HepG2 (cell line): ENCODE results near the gene TTLL8. TPM values are rescaled to one million over a fixed set of nuclear protein-coding genes. Genes with fewer than 3 reads are reported as not detected.

ENCODE experiments used
- ATAC-seq: fragments of 200-7000 bp; cut with Tn5 transposase; 3 replicates; pipeline ENCODE4 v1.9.1; 2020; ENCODE audit warnings: mild to moderate bottlenecking, moderate library complexity
- BruUV-seq: library from RNA; stranded (reverse); fragments of 400-500 nt; replicated peaks from 2 replicates; lab custom pipeline; 2021; lab: Mats Ljungman, UMichigan
- CTCF ChIA-PET: fragments of 300-600 bp; formaldehyde crosslinking; extraction: SDS; loops from one replicate; lab custom pipeline; 2021; ENCODE audit warnings: low total read pairs, inconsistent platforms, low intra/inter-chr PET ratio; lab: Yijun Ruan, JAX
- POLR2A ChIA-PET: fragments of 350-600 bp; sonication (Branson Sonifier 250); formaldehyde crosslinking; loops from one replicate; lab custom pipeline; 2020; ENCODE audit warnings: antibody characterized with exemption, inconsistent platforms; lab: Yijun Ruan, JAX
- DNase-seq: peaks from one replicate; pipeline ENCODE4 v3.0.0-alpha.2; 2015; ENCODE audit warnings: low spot score
- FAIRE-seq: peaks from 3 replicates; lab custom pipeline; 2011; peaks lifted over from hg19 to GRCh38; lab: Jason Lieb, UNC
- H2AFZ ChIP-seq: one replicate; pipeline ENCODE4 v1.6.1; 2011; ENCODE audit warnings: low read length, inconsistent platforms
- H3K27ac ChIP-seq: fragments of 300-600 bp; 3 replicates; pipeline ENCODE4 v1.8.0; 2011; ENCODE audit warnings: mixed run types, mild to moderate bottlenecking, mixed read lengths, low read length, inconsistent platforms; ENCODE audit not compliant: insufficient read depth; ENCODE audit errors: extremely low read length
- H3K27me3 ChIP-seq, 2 experiments: fragments of 200-600 bp in 1 of 2; 2 replicates in 1 of 2; 3 replicates in 1 of 2; pipeline versions ENCODE4 v1.6.0 to v1.8.0; 2011; ENCODE audit warnings: low read length in 2 of 2, mild to moderate bottlenecking in 2 of 2, moderate library complexity in 2 of 2, inconsistent platforms in 1 of 2; ENCODE audit not compliant: insufficient read depth in 2 of 2, control insufficient read depth in 1 of 2
- H3K36me3 ChIP-seq, 2 experiments: fragments of 200-600 bp in 1 of 2; replicated peaks in 1 of 2; 2 replicates in 1 of 2; 3 replicates in 1 of 2; pipeline versions ENCODE4 v1.5.1 to v1.8.0; 2011; ENCODE audit warnings: low read length in 2 of 2, inconsistent platforms in 1 of 2; ENCODE audit not compliant: insufficient read depth in 2 of 2, control insufficient read depth in 1 of 2
- H3K4me1 ChIP-seq: 2 replicates; pipeline ENCODE4 v1.5.1; 2012; ENCODE audit warnings: low read length, inconsistent platforms; ENCODE audit not compliant: insufficient read depth
- H3K4me2 ChIP-seq: 2 replicates; pipeline ENCODE4 v1.6.0; 2011; ENCODE audit warnings: low read depth, low read length, inconsistent platforms
- H3K4me3 ChIP-seq, 3 experiments: fragments of 200-600 bp in 1 of 3; sonication (generic), shearing (Covaris generic) in 1 of 3; replicated peaks in 1 of 3; 2 replicates each; pipeline ENCODE4 v1.5.1; 2011 to 2016; ENCODE audit warnings: low read length in 3 of 3, inconsistent platforms in 2 of 3, low read depth in 2 of 3, mild to moderate bottlenecking in 2 of 3, control low read depth in 1 of 3, mixed read lengths in 1 of 3; ENCODE audit not compliant: insufficient read depth in 1 of 3
- H3K79me2 ChIP-seq: one replicate; pipeline ENCODE4 v1.6.1; 2011; ENCODE audit warnings: low read length, inconsistent platforms; ENCODE audit not compliant: insufficient read depth
- H3K9ac ChIP-seq: 2 replicates; pipeline ENCODE4 v1.6.0; 2011; ENCODE audit warnings: mild to moderate bottlenecking, low read depth, low read length, inconsistent platforms; ENCODE audit not compliant: insufficient read depth
- H3K9me3 ChIP-seq: 2 replicates; pipeline ENCODE4 v1.5.1; 2012; ENCODE audit warnings: mild to moderate bottlenecking, low read length
- H4K20me1 ChIP-seq: 2 replicates; pipeline ENCODE4 v1.6.0; 2011; ENCODE audit warnings: inconsistent platforms, mild to moderate bottlenecking, low read length, moderate library complexity; ENCODE audit not compliant: insufficient read depth
- HDAC6 ChIP-seq: fragments of 200-600 bp; sonication (generic); IDR thresholded peaks from 2 replicates; pipeline ENCODE4 v1.7.0; 2017; ENCODE audit warnings: mild to moderate bottlenecking, antibody characterized with exemption, low read length, low read depth
- MAX ChIP-seq: IDR thresholded peaks from 2 replicates; pipeline ENCODE4 v1.6.1; 2012; ENCODE audit warnings: inconsistent platforms
- MNT ChIP-seq: fragments of 450-650 bp; IDR thresholded peaks from 2 replicates; pipeline ENCODE4 v1.6.1; 2016
- ZNF234 ChIP-seq: sonication (generic); formaldehyde crosslinking; conservative IDR thresholded peaks from 2 replicates; pipeline ENCODE4 v1.5.1; 2020; ENCODE audit warnings: mild to moderate bottlenecking, missing genetic modification reagents
- ZNF430 ChIP-seq: sonication (generic); formaldehyde crosslinking; IDR thresholded peaks from 2 replicates; pipeline ENCODE4 v1.9.0; 2021; ENCODE audit warnings: mild to moderate bottlenecking, missing genetic modification reagents
- ZNF597 ChIP-seq: sonication (generic); formaldehyde crosslinking; IDR thresholded peaks from 2 replicates; pipeline ENCODE4 v1.5.0; 2020; ENCODE audit warnings: missing genetic modification reagents
- ZNF816 ChIP-seq: sonication (generic); formaldehyde crosslinking; IDR thresholded peaks from 2 replicates; pipeline ENCODE4 v1.8.0; 2022; ENCODE audit warnings: missing genetic modification reagents, mild to moderate bottlenecking, borderline replicate concordance
- WGBS: methylation state at CpG from one replicate; pipeline ENCODE4 v1.1.6; 2017; ENCODE audit warnings: low lambda C conversion rate; 5-methylcytosine and 5-hydroxymethylcytosine counted together
- in situ Hi-C: cut with HindIII; loops from 2 replicates; pipeline ENCODE4 v1.10.0; 2017; ENCODE audit warnings: low pct_unique_long_range_greater_than_20kb; ENCODE audit not compliant: extremely low pct_ligation_motif_present
- intact Hi-C: fragments of 100-400 bp; cut with micrococcal nuclease; formaldehyde crosslinking; loops from one replicate; pipeline ENCODE4 v1.10.0; 2022; ENCODE audit not compliant: unreplicated experiment
- polyA plus RNA-seq, 8 experiments: library from polyadenylated mRNA; depleted of rRNA in 3 of 8; stranded (reverse) in 7 of 8; unstranded in 1 of 8; fragments of >200 nt; fragmentation: Illumina TruSeq in 4 of 8; extraction: Trizol in 4 of 8; gene quantifications; 2 replicates each; pipeline versions ENCODE4 v1.2.1 to v1.2.3, GENCODE V29; 2011 to 2016; ENCODE audit warnings: low read depth in 4 of 8, missing spikeins in 1 of 8, mixed read lengths in 1 of 8; ENCODE audit not compliant: insufficient read depth in 1 of 8
- total RNA-seq, 5 experiments: library from RNA; depleted of rRNA; stranded (reverse); fragments of >200 nt; fragmentation: Illumina TruSeq; extraction: Trizol; gene quantifications; 2 replicates each; pipeline ENCODE4 v1.2.3, GENCODE V29; 2016; ENCODE audit warnings: low read depth in 1 of 5
- TF ChIP-seq, protein P1 (sequence below): sonication (generic); formaldehyde crosslinking; IDR thresholded peaks from 2 replicates; pipeline ENCODE4 v1.4.0; 2020; ENCODE audit warnings: missing genetic modification reagents, borderline replicate concordance

TTLL8 gene
- total and polyA plus RNA-seq, 2 of the 13 experiments (the other 11 are each of a cell fraction or from before 2014, with no cell fraction given), result not detected

- Histone ChIP-seq H3K9ac (no peak overlapping the region), H4K20me1 (no peaks in the 10 kb centered on the region), H3K4me2 (peak overlapping the region; percentile 61), H3K79me2 (no peaks in the 10 kb centered on the region), H3K36me3 (no peaks in the 10 kb centered on the region), H3K27me3 (peaks cover 3 to 54% of the 10 kb centered on the region in 2 experiments; a peak in 4 of 5 replicates), H2AFZ (no peak overlapping the region), H3K9me3 (no peaks in the 10 kb centered on the region), H3K4me3 (peak overlapping the region in 1 of 3 experiments; percentile 40; a peak in 1 of 6 replicates), H3K27ac (no peak overlapping the region), H3K4me1 (peaks cover 16% of the 10 kb centered on the region)
- FAIRE-seq (no peak), ATAC-seq (no peak), DNase-seq (no peak)
- ChIA-PET POLR2A (no interaction called here), CTCF (no interaction called here)
- intact Hi-C loops, result no loop called here
- WGBS, result 24% methylated on average over 6 of the region's 18 CpGs
- BruUV-seq, result no TSS peak
- in situ Hi-C loops, result no loop called here
- TF ChIP-seq, protein P1, sequence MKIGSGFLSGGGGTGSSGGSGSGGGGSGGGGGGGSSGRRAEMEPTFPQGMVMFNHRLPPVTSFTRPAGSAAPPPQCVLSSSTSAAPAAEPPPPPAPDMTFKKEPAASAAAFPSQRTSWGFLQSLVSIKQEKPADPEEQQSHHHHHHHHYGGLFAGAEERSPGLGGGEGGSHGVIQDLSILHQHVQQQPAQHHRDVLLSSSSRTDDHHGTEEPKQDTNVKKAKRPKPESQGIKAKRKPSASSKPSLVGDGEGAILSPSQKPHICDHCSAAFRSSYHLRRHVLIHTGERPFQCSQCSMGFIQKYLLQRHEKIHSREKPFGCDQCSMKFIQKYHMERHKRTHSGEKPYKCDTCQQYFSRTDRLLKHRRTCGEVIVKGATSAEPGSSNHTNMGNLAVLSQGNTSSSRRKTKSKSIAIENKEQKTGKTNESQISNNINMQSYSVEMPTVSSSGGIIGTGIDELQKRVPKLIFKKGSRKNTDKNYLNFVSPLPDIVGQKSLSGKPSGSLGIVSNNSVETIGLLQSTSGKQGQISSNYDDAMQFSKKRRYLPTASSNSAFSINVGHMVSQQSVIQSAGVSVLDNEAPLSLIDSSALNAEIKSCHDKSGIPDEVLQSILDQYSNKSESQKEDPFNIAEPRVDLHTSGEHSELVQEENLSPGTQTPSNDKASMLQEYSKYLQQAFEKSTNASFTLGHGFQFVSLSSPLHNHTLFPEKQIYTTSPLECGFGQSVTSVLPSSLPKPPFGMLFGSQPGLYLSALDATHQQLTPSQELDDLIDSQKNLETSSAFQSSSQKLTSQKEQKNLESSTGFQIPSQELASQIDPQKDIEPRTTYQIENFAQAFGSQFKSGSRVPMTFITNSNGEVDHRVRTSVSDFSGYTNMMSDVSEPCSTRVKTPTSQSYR, result no peak
- TF ChIP-seq ZNF430 (CRISPR knock-in tag), result no peak
- TF ChIP-seq ZNF234 (CRISPR knock-in tag), result no peak
- no peak for TF ChIP-seq HDAC6
- TF ChIP-seq MAX, result no peak
- TF ChIP-seq ZNF816 (CRISPR knock-in tag), result no peak
- no peak for TF ChIP-seq ZNF597 (CRISPR knock-in tag)
- no peak for TF ChIP-seq MNT
Observed at GRCh38 chr22:50083462-50084079, 25.5 kb upstream of the TTLL8 start.
